Testis (tissue), 3 donors: ENCODE data around the gene RBMS2. TPM values are rescaled to one million over a fixed set of nuclear protein-coding genes. Genes with fewer than 3 reads are reported as not detected.

Experiments
- DNase-seq: peaks from one replicate; pipeline ENCODE4 v3.0.0-alpha.2; 2019
- H3K27ac ChIP-seq, 2 donors: fragments of 200-600 bp; sonication (generic); one replicate each; pipeline ENCODE4 v1.5.1; 2019
- H3K27me3 ChIP-seq: fragments of 200-600 bp; sonication (generic); one replicate; pipeline ENCODE4 v1.5.1; 2019
- H3K36me3 ChIP-seq: fragments of 200-600 bp; sonication (generic); one replicate; pipeline ENCODE4 v1.5.1; 2017; ENCODE audit warnings: low read depth; ENCODE audit errors: missing control alignments
- H3K4me1 ChIP-seq: fragments of 200-600 bp; sonication (generic); one replicate; pipeline ENCODE4 v1.5.1; 2019
- H3K4me3 ChIP-seq, 2 donors: fragments of 200-600 bp; sonication (generic); one replicate each; pipeline ENCODE4 v1.5.1; 2017 to 2019
- H3K9me3 ChIP-seq: fragments of 200-600 bp; sonication (generic); one replicate; pipeline ENCODE4 v1.5.1; 2017
- CTCF ChIP-seq, 3 experiments: fragments of 450-650 bp in 2 of 3; fragments of 200-600 bp in 1 of 3; sonication (generic) in 1 of 3; IDR thresholded peaks; one replicate each; pipeline ENCODE4 v1.5.1; 2016 to 2019; ENCODE audit warnings: antibody characterized with exemption in 3 of 3, mild to moderate bottlenecking in 2 of 3, moderate library complexity in 1 of 3
- POLR2A ChIP-seq: fragments of 450-650 bp; IDR thresholded peaks from one replicate; pipeline ENCODE4 v1.6.1; 2017; ENCODE audit warnings: antibody characterized with exemption, mild to moderate bottlenecking, moderate library complexity
- WGBS, 2 donors: methylation state at CpG; one replicate each; pipeline ENCODE4 v1.1.5; 2018; 5-methylcytosine and 5-hydroxymethylcytosine counted together
- intact Hi-C: fragments of 100-400 bp; cut with DNase I; formaldehyde crosslinking; loops from one replicate; pipeline ENCODE4 v1.15.1; 2023; ENCODE audit warnings: low total_unique reads
- polyA plus RNA-seq: library from polyadenylated mRNA; stranded (reverse); fragments of 350-450 nt; fragmentation: Illumina TruSeq; extraction: RNeasy Lipid Tissue Mini Kit (QIAGEN cat#74804); gene quantifications from one replicate; pipeline ENCODE4 v1.2.3, GENCODE V29; 2014; ENCODE audit warnings: low read depth, low replicate concordance; ENCODE audit not compliant: insufficient read depth
- total RNA-seq, 2 donors: library from RNA; depleted of rRNA; stranded (reverse); fragments of >200 nt; gene quantifications; one replicate each; pipeline ENCODE4 v1.2.3, GENCODE V29; 2016

The RBMS2 gene
- total and polyA plus RNA-seq, 3 donors from 2014 or later: 12.8 to 15.8 (median 12.8) TPM

- Histone ChIP-seq H3K9me3 (no peaks in the 10 kb centered on the region), H3K27me3 (no peaks in the 10 kb centered on the region), H3K27ac (peak overlapping the region; percentile 12 to 88), H3K4me3 (peak overlapping the region in 1 of 2 donors; percentile 20), H3K36me3 (no peaks in the 10 kb centered on the region), H3K4me1 (peaks cover 14% of the 10 kb centered on the region)
- no peak for DNase-seq
- intact Hi-C loops: no loop called here
- 44 to 50% methylated on average over 1 of the region's 1 CpG for WGBS, 2 donors
- no peak for TF ChIP-seq CTCF (IDR thresholded peaks at IDR 0.05)
Observed at GRCh38 chr12:56520506-56520905, 1.1 kb upstream of the RBMS2 start.

DNA sequence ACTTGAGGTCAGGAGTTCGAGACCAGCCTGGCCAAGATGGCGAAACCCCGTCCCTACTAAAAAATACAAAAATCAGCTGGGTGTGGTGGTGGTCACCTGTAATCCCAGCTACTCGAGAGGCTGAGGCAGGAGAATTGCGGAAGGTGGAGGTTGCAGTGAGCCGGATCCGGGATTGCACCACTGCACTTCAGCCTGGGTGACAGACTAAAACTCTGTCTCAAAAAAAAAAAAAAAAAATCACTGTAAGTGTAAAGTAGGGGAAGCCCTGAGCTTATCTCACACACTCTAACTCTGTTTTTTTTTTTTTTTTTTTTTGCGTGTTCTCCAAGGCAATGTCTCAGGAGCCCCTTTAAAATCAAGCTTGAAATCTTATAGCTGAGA lies 421 bp upstream of the RBMS2 start:
- Histone ChIP-seq H3K4me3 (peak overlapping the region; percentile 61 to 64), H3K4me1 (peaks cover 14% of the 10 kb centered on the region), H3K9me3 (no peaks in the 10 kb centered on the region), H3K27me3 (no peaks in the 10 kb centered on the region), H3K36me3 (no peaks in the 10 kb centered on the region), H3K27ac (peak overlapping the region; percentile 83 to 88)
- no peak for DNase-seq
- 29 to 48% methylated on average over 8 of the region's 8 CpGs for WGBS, 2 donors
- intact Hi-C loops: no loop called here
- TF ChIP-seq CTCF (IDR thresholded peaks at IDR 0.05) (no peak), POLR2A (no peak)

DNA sequence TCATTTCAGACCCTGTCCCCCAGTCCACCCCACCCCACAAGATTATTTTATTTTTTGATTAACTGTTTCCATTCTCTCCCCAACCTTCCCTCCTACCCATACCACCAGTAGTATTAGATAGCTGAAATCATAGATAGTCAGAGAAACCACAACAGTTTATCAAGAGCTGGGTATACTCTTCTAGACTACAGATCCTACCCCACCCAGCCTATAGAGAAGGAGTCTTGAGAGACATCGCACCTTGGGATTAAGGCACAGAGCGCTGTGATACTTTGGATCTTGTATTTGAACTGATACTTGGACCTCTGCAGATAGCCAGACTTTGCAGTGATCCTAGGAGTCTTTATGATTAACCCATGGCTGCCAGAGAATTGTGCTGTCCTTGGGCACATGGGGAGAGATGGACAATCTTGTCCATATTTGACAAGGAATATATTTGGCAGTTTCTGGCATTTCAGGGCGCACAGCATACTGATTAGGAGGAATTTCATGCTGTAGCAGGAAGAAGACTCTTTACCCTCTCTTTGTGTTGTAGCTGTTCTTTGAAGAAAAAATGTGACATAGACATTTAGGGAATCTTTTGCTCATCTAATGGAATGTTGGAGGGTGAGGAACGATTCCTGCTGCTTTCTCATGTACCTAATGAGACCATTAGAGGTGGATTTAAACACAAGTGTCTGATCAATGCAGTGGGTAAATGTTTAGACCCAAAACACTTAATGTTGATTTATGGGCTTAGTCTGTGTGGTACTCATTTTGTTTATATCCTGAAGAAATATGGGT lies 982 bp downstream of the RBMS2 start:
- DNase-seq: no peak
- Histone ChIP-seq H3K27me3 (no peaks in the 10 kb centered on the region), H3K4me1 (peaks cover 14% of the 10 kb centered on the region), H3K27ac (peak overlapping the region; percentile 83 to 88), H3K36me3 (no peaks in the 10 kb centered on the region), H3K4me3 (peak overlapping the region; percentile 61 to 64), H3K9me3 (no peaks in the 10 kb centered on the region)
- TF ChIP-seq CTCF (IDR thresholded peaks at IDR 0.05) (no peak), POLR2A (no peak)
- WGBS, 2 donors: 5 to 15% methylated on average over 4 of the region's 4 CpGs
- intact Hi-C loops: no loop called here

DNA sequence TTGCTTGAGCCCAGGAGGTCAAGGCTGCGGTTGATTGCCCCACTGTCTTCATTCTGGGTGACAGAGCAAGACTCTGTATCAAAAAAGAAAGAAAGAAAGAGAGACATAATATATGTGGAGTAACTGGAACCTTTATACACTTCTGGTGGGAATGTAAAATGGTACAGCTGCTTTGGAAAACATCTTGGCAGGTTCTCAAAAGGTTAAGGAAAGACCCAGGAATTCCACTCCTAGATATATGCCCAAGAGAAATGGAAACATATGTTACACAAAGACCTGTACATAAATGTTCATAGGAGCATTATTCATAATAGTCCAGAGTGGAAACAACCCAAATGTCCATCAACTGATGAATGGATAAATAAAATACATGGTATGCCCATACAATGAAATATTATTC lies 7.2 kb downstream of the RBMS2 start:
- no peaks in the 10 kb centered on the region for H3K4me1 ChIP-seq
- no peak overlapping the region for H3K27ac ChIP-seq
- H3K36me3 ChIP-seq: no peaks in the 10 kb centered on the region
- DNase-seq: no peak
- WGBS, 2 donors: 77 to 88% methylated on average over 1 of the region's 1 CpG
- no peak overlapping the region for H3K4me3 ChIP-seq
- no peak for TF ChIP-seq POLR2A
- TF ChIP-seq CTCF (IDR thresholded peaks at IDR 0.05): no peak
- intact Hi-C loops: no loop called here
- H3K27me3 ChIP-seq: no peaks in the 10 kb centered on the region
- no peaks in the 10 kb centered on the region for H3K9me3 ChIP-seq

DNA sequence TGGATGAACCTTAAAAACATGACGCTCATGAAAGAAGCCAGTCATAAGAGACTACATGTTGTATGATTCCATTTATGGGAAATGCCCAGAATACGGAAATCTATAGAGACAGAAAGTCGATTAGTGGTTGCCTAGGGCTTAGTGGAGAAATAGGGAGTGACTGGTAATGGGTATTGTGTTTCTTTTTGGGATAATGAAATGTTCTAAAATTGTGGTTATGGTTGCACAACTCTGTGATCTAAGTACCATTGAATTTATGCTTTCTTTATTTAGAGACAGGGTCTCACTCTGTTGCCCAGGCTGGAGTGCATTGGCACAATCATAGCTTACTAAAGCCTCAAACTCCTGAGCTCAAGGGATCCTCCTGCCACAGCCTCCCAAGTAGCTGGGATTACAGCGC lies 8.0 kb downstream of the RBMS2 start:
- DNase-seq: no peak

More for the DNA sequence above, 8.0 kb downstream of the RBMS2 start:
- Histone ChIP-seq H3K27ac (no peak overlapping the region), H3K36me3 (no peaks in the 10 kb centered on the region), H3K4me3 (no peak overlapping the region), H3K9me3 (no peaks in the 10 kb centered on the region), H3K4me1 (no peaks in the 10 kb centered on the region), H3K27me3 (no peaks in the 10 kb centered on the region)
- intact Hi-C loops: no loop called here
- 93 to 94% methylated on average over 4 of the region's 4 CpGs for WGBS, 2 donors
- TF ChIP-seq CTCF (IDR thresholded peaks at IDR 0.05): no peak
